ENCODE measurements around the gene CPNE6. TPM values are rescaled to one million over a fixed set of nuclear protein-coding genes. Genes with fewer than 3 reads are reported as not detected.
A peak's percentile ranks its signal among the peaks of the same experiment; 100 is the strongest.

Gene CPNE6
- total RNA-seq, 1 donor from 2014 or later = 0.09 TPM

DNA sequence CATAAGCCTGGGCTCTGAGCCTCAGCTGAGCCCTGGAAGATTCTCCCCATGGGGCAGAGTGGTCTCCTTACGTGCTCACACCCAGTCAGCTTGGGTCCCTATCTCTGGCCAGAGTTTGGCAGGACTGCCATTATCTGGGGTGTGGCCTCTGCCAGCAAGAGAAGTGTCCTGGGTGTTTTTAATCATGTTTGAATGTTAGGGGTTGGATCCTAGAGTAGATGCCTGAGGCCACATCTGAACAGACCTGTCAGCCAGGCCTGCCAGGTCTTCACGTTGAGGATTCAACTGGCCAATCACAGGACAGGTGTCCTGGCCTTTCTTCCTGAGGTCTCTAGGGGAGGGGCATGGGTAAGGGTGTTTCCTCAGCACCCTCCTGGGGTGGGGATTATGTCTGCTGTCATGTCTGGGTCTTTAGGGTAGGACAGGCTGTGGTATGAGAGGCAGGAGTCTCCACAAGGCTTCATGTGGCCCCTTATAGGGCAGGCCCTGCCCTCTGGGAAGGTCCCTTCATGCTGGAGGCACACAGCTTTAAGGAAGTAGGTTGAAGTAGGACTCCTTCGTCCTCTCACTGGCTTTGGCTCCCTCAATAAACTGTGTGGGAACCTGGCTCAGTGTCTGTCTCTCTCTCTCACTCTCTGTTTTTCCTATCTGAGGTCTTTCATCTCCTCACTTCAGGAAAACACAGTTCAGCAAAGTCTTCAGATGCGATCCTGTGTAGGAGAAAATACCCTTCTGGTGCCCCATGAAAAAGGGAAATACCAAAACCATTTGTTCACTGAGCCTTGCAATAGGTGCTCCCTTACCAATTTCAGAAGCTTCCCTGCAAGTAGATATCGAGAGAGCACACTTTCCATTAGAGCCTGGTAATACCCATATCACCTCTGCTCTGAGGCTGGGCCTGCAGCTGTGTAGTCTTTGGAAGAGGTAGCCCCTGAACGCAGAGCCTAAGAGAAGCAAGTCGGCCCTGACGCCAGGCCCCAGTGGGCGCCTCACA lies 52.4 kb downstream of the CPNE6 start:
- peak; percentile 83 for ATAC-seq (ENCODE audit: low read depth)
- peaks cover 52% of the 10 kb centered on the region for H3K36me3 Mint-ChIP-seq (ENCODE audit: low read depth)

DNA sequence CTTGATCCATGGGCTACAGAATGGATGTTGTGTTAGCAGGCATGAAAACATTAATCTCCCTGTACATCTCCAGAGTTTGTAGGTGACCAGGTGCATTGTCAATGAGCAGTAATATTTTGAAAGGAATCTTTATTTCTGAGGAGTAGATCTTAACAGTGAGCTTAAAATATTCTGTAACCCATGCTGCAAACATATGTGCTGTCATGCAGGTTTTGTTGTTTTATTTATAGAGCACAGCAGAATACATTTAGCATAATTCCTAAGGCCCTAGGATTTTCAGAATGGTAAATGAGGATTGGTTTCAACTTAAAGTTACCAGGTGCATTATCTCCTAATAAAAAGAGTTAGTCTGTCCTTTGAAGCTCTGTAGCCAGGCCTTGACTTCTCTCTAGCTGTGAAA lies 55.6 kb downstream of the CPNE6 start:
- no peaks in the 10 kb centered on the region for H3K9me3 Mint-ChIP-seq
- intact Hi-C loops (cut with micrococcal nuclease) = no loop called here
- no peak overlapping the region for H3K27ac Mint-ChIP-seq
- POLR2A ChIA-PET = interaction anchor here (0.6 to 2.9 kb wide), 3 partner anchors 9 to 186 kb away, joined by 3 to 22 read pairs (median 17); partner anchors contain the start of genes DCAF11, NRL and PSME1
- CTCF ChIA-PET = interaction anchor here (1.0 to 1.9 kb wide), 3 partner anchors 12 to 46 kb away, joined by 3 to 5 read pairs (median 4); partner anchors contain the start of genes DCAF11 and NRL
- TF ChIP-seq, protein P1, sequence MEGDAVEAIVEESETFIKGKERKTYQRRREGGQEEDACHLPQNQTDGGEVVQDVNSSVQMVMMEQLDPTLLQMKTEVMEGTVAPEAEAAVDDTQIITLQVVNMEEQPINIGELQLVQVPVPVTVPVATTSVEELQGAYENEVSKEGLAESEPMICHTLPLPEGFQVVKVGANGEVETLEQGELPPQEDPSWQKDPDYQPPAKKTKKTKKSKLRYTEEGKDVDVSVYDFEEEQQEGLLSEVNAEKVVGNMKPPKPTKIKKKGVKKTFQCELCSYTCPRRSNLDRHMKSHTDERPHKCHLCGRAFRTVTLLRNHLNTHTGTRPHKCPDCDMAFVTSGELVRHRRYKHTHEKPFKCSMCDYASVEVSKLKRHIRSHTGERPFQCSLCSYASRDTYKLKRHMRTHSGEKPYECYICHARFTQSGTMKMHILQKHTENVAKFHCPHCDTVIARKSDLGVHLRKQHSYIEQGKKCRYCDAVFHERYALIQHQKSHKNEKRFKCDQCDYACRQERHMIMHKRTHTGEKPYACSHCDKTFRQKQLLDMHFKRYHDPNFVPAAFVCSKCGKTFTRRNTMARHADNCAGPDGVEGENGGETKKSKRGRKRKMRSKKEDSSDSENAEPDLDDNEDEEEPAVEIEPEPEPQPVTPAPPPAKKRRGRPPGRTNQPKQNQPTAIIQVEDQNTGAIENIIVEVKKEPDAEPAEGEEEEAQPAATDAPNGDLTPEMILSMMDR (IDR thresholded peaks at IDR 0.05) = no peak
- peaks cover 26% of the 10 kb centered on the region for H3K36me3 Mint-ChIP-seq (ENCODE audit: low read depth)
- ATAC-seq (ENCODE audit: low read depth) (no peak), DNase-seq (no peak)
- H3K27me3 Mint-ChIP-seq = no peaks in the 10 kb centered on the region
- no peak overlapping the region for H3K4me3 Mint-ChIP-seq
- H3K4me1 Mint-ChIP-seq = peaks cover 38% of the 10 kb centered on the region

More for the DNA sequence above, 52.4 kb downstream of the CPNE6 start:
- Mint-ChIP-seq H3K4me3 (peak overlapping the region; percentile 52), H3K27ac (peak overlapping the region; percentile 93), H3K4me1 (peaks cover 38% of the 10 kb centered on the region), H3K9me3 (no peaks in the 10 kb centered on the region), H3K27me3 (no peaks in the 10 kb centered on the region)
- CTCF ChIA-PET = interaction anchor here (1.3 to 1.7 kb wide), 3 partner anchors 10 to 15 kb away, joined by 4 to 8 read pairs (median 5); partner anchors contain the start of gene PSME1
- POLR2A ChIA-PET = interaction anchor here (1.0 to 4.1 kb wide), 10 partner anchors 9 to 119 kb away, joined by 3 to 46 read pairs (median 10); partner anchors contain the start of genes DCAF11, EMC9, IRF9 and NRL
- TF ChIP-seq, protein P1 (IDR thresholded peaks at IDR 0.05) = no peak
- intact Hi-C loops (cut with micrococcal nuclease) = loop anchor here (1.0 kb wide), 2 partner anchors 8 to 12 kb away; no protein-coding TSS in a partner anchor
- no peak for DNase-seq

DNA sequence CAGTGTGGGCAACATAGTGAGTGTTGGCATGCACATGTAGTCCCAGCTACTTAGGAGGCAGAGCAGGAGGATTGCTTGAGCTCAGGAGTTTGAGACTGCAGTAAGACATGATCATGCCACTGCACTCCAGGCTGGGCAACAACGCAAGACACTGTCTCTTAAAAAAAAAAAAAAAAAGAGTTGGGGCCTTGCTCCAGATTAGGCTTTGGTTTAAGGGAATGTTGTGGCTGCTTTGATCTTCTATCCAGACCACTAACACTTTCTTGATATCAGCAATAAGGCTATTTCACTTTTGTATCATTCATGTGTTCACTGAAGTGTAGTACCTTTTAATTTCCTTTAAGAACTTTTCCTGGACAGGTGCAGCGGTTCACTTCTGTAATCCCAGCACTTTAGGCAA lies 56.3 kb downstream of the CPNE6 start:
- ATAC-seq (ENCODE audit: low read depth) (no peak), DNase-seq (no peak)
- Mint-ChIP-seq H3K27me3 (no peaks in the 10 kb centered on the region), H3K27ac (peak overlapping the region; percentile 35), H3K9me3 (no peaks in the 10 kb centered on the region), H3K4me3 (no peak overlapping the region), H3K36me3 (ENCODE audit: low read depth) (peaks cover 22% of the 10 kb centered on the region), H3K4me1 (peaks cover 40% of the 10 kb centered on the region)
- TF ChIP-seq, protein P1 (IDR thresholded peaks at IDR 0.05) = no peak
- POLR2A ChIA-PET = interaction anchor here (2.3 to 2.9 kb wide), 2 partner anchors 8 to 12 kb away, joined by 17 to 22 read pairs; partner anchors contain the start of genes DCAF11, NRL and PSME1
- CTCF ChIA-PET = no interaction called here
- intact Hi-C loops (cut with micrococcal nuclease) = no loop called here

Other genes starting within 250 kb of the CPNE6 start
- gene DHRS4, start 117.8 kb upstream of the CPNE6 start, total RNA-seq = 15.8 and 16.1 TPM in 2 replicates
- 12.7 and 17.9 TPM in 2 replicates for gene DHRS4L2, start 82.6 kb upstream of the CPNE6 start, total RNA-seq
- 3.5 and 3.9 TPM in 2 replicates for gene CARMIL3, start 19.6 kb upstream of the CPNE6 start, total RNA-seq
- 82.1 and 102 TPM in 2 replicates for gene PCK2, start 22.7 kb downstream of the CPNE6 start, total RNA-seq
- 84.3 and 86.5 TPM in 2 replicates for gene DCAF11, start 43.2 kb downstream of the CPNE6 start, total RNA-seq
- 5.4 and 5.5 TPM in 2 replicates for gene NRL, start 43.4 kb downstream of the CPNE6 start, total RNA-seq
- gene FITM1, start 59.1 kb downstream of the CPNE6 start, total RNA-seq = 2.3 and 2.4 TPM in 2 replicates
- 406 and 449 TPM in 2 replicates for gene PSME1, start 64.6 kb downstream of the CPNE6 start, total RNA-seq
- gene EMC9, start 70.0 kb downstream of the CPNE6 start, total RNA-seq = 22.5 and 22.6 TPM in 2 replicates
- 285 and 312 TPM in 2 replicates for gene PSME2, start 75.0 kb downstream of the CPNE6 start, total RNA-seq
- gene RNF31, start 75.9 kb downstream of the CPNE6 start, total RNA-seq = 87.4 and 99.8 TPM in 2 replicates
- 221 and 229 TPM in 2 replicates for gene IRF9, start 89.7 kb downstream of the CPNE6 start, total RNA-seq
- gene REC8, start 100.5 kb downstream of the CPNE6 start, total RNA-seq = 27.0 and 35.3 TPM in 2 replicates
- gene IPO4, start 117.3 kb downstream of the CPNE6 start, total RNA-seq = 76.4 and 80.3 TPM in 2 replicates
- 24.5 and 26.3 TPM in 2 replicates for gene TM9SF1, start 123.9 kb downstream of the CPNE6 start, total RNA-seq
- gene TSSK4, start 134.1 kb downstream of the CPNE6 start, total RNA-seq = 0.66 and 0.98 TPM in 2 replicates
- gene CHMP4A, start 141.9 kb downstream of the CPNE6 start, total RNA-seq = 88.5 and 117 TPM in 2 replicates
- gene MDP1, start 144.5 kb downstream of the CPNE6 start, total RNA-seq = 12.7 and 16.3 TPM in 2 replicates
- gene NEDD8, start 160.8 kb downstream of the CPNE6 start, total RNA-seq = 129 and 149 TPM in 2 replicates
- 43.8 and 50.2 TPM in 2 replicates for gene GMPR2, start 161.4 kb downstream of the CPNE6 start, total RNA-seq
- gene TINF2, start 171.1 kb downstream of the CPNE6 start, total RNA-seq = 197 and 205 TPM in 2 replicates
- gene TGM1, start 191.6 kb downstream of the CPNE6 start, total RNA-seq = 6.4 and 6.5 TPM in 2 replicates
- 53.6 and 70.5 TPM in 2 replicates for gene RABGGTA, start 200.0 kb downstream of the CPNE6 start, total RNA-seq
- 32.5 and 33.9 TPM in 2 replicates for gene DHRS1, start 228.2 kb downstream of the CPNE6 start, total RNA-seq
- 30.5 and 36.4 TPM in 2 replicates for gene NOP9, start 228.3 kb downstream of the CPNE6 start, total RNA-seq
- 9.2 and 9.4 TPM in 2 replicates for gene CIDEB, start 236.4 kb downstream of the CPNE6 start, total RNA-seq
- gene LTB4R2, start 238.6 kb downstream of the CPNE6 start, total RNA-seq = 7.7 and 9.1 TPM in 2 replicates
- gene LTB4R, start 239.9 kb downstream of the CPNE6 start, total RNA-seq = 8.2 and 8.6 TPM in 2 replicates